ENCODE measurements around the gene SDK1. TPM values are rescaled to one million over a fixed set of nuclear protein-coding genes. Genes with fewer than 3 reads are reported as not detected.

Gene SDK1
- polyA plus RNA-seq, 4 donors: 0.27 to 5.0 (median 2.1) TPM; not detected in 1

- no peaks in the 10 kb centered on the region for H3K4me1 ChIP-seq (ENCODE audit: control insufficient read depth in 3 of 3, insufficient read depth in 2 of 3, low read depth in 1 of 3, low read length in 2 of 3)
- H3K27me3 ChIP-seq (ENCODE audit: control insufficient read depth in 3 of 3, insufficient read depth in 3 of 3, low read length in 3 of 3): no peaks in the 10 kb centered on the region
- no peak overlapping the region for H3K27ac ChIP-seq (ENCODE audit: low read depth in 1 of 3, low read length in 2 of 3)
- DNase-seq (no peak), FAIRE-seq (no peak)
- H3K9me3 ChIP-seq (ENCODE audit: control insufficient read depth in 2 of 2, insufficient read depth in 1 of 2, low read depth in 1 of 2, low read length in 1 of 2): no peaks in the 10 kb centered on the region
- peaks cover 0 to 9% (median 0%) of the 10 kb centered on the region in 3 donors for H3K36me3 ChIP-seq (ENCODE audit: control insufficient read depth in 3 of 3, insufficient read depth in 2 of 3, low read depth in 1 of 3, low read length in 3 of 3)
- 87 to 94% (median 90%) methylated on average over 19 of the region's 19 CpGs for WGBS, 3 donors
- H3K4me3 ChIP-seq (ENCODE audit: low read depth in 1 of 3, low read length in 3 of 3): no peak overlapping the region
Measured at GRCh38 chr7:4056552-4057288, 755.7 kb downstream of the SDK1 start.

GRCh38 chr7:4057289-4057616, 756.2 kb downstream of the SDK1 start:
- H3K36me3 ChIP-seq (ENCODE audit: control insufficient read depth in 3 of 3, insufficient read depth in 2 of 3, low read depth in 1 of 3, low read length in 3 of 3): peaks cover 0 to 9% (median 0%) of the 10 kb centered on the region in 3 donors
- no peak overlapping the region for H3K27ac ChIP-seq (ENCODE audit: low read depth in 1 of 3, low read length in 2 of 3)
- no peaks in the 10 kb centered on the region for H3K4me1 ChIP-seq (ENCODE audit: control insufficient read depth in 3 of 3, insufficient read depth in 2 of 3, low read depth in 1 of 3, low read length in 2 of 3)
- DNase-seq (no peak), FAIRE-seq (no peak)
- H3K27me3 ChIP-seq (ENCODE audit: control insufficient read depth in 3 of 3, insufficient read depth in 3 of 3, low read length in 3 of 3): no peaks in the 10 kb centered on the region
- whole genome bisulfite sequencing, 3 donors: 59 to 80% (median 63%) methylated on average over 1 of the region's 1 CpG
- no peak overlapping the region for H3K4me3 ChIP-seq (ENCODE audit: low read depth in 1 of 3, low read length in 3 of 3)
- H3K9me3 ChIP-seq (ENCODE audit: control insufficient read depth in 2 of 2, insufficient read depth in 1 of 2, low read depth in 1 of 2, low read length in 1 of 2): no peaks in the 10 kb centered on the region

GRCh38 chr7:4058158-4058557, 757.1 kb downstream of the SDK1 start:
- no peak for FAIRE-seq
- H3K27me3 ChIP-seq (ENCODE audit: control insufficient read depth in 3 of 3, insufficient read depth in 3 of 3, low read length in 3 of 3): no peaks in the 10 kb centered on the region
- H3K36me3 ChIP-seq (ENCODE audit: control insufficient read depth in 3 of 3, insufficient read depth in 2 of 3, low read depth in 1 of 3, low read length in 3 of 3): peaks cover 0 to 9% (median 0%) of the 10 kb centered on the region in 3 donors
- no peaks in the 10 kb centered on the region for H3K9me3 ChIP-seq (ENCODE audit: control insufficient read depth in 2 of 2, insufficient read depth in 1 of 2, low read depth in 1 of 2, low read length in 1 of 2)
- H3K4me1 ChIP-seq (ENCODE audit: control insufficient read depth in 3 of 3, insufficient read depth in 2 of 3, low read depth in 1 of 3, low read length in 2 of 3): no peaks in the 10 kb centered on the region
- no peak overlapping the region for H3K4me3 ChIP-seq (ENCODE audit: low read depth in 1 of 3, low read length in 3 of 3)
- H3K27ac ChIP-seq (ENCODE audit: low read depth in 1 of 3, low read length in 2 of 3): no peak overlapping the region
- DNase-seq: no peak
- 92 to 95% (median 92%) methylated on average over 1 of the region's 1 CpG for WGBS, 3 donors

- no peaks in the 10 kb centered on the region for H3K27me3 ChIP-seq (ENCODE audit: control insufficient read depth in 3 of 3, insufficient read depth in 3 of 3, low read length in 3 of 3)
- H3K4me1 ChIP-seq (ENCODE audit: control insufficient read depth in 3 of 3, insufficient read depth in 2 of 3, low read depth in 1 of 3, low read length in 2 of 3): no peaks in the 10 kb centered on the region
- DNase-seq (no peak), FAIRE-seq (no peak)
- H3K9me3 ChIP-seq (ENCODE audit: control insufficient read depth in 2 of 2, insufficient read depth in 1 of 2, low read depth in 1 of 2, low read length in 1 of 2): no peaks in the 10 kb centered on the region
- no peak overlapping the region for H3K27ac ChIP-seq (ENCODE audit: low read depth in 1 of 3, low read length in 2 of 3)
- H3K36me3 ChIP-seq (ENCODE audit: control insufficient read depth in 3 of 3, insufficient read depth in 2 of 3, low read depth in 1 of 3, low read length in 3 of 3): peaks cover 0 to 2% (median 0%) of the 10 kb centered on the region in 3 donors
- H3K4me3 ChIP-seq (ENCODE audit: low read depth in 1 of 3, low read length in 3 of 3): no peak overlapping the region
- WGBS, 3 donors: 33 to 42% (median 37%) methylated on average over 5 of the region's 5 CpGs
Measured at GRCh38 chr7:4065190-4065589, 764.1 kb downstream of the SDK1 start.

DNA sequence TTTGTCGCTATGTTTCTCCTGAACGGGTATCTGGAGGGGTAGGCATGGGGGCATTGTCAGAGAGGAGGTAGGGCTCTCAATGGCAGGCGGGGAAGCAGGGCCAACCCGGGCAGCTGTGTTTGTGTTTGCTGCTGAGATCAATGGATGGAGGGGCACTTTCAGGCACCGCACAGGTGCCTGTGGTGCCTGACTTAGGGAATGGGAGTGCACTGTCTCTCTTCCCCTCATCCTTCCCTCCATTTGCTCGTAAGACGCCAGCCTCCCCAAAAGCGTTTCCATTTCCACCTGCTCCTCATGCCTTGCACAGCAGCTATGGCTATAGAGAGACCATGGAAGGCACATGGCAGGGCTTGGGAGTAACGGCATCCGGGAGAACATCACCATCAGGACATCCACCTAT, 765.2 kb downstream of the SDK1 start:
- whole genome bisulfite sequencing, 3 donors: 86 to 88% (median 87%) methylated on average over 10 of the region's 10 CpGs
- DNase-seq (no peak), FAIRE-seq (no peak)
- peaks cover 0 to 2% (median 0%) of the 10 kb centered on the region in 3 donors for H3K36me3 ChIP-seq (ENCODE audit: control insufficient read depth in 3 of 3, insufficient read depth in 2 of 3, low read depth in 1 of 3, low read length in 3 of 3)
- H3K27ac ChIP-seq (ENCODE audit: low read depth in 1 of 3, low read length in 2 of 3): no peak overlapping the region
- H3K4me3 ChIP-seq (ENCODE audit: low read depth in 1 of 3, low read length in 3 of 3): no peak overlapping the region
- no peaks in the 10 kb centered on the region for H3K27me3 ChIP-seq (ENCODE audit: control insufficient read depth in 3 of 3, insufficient read depth in 3 of 3, low read length in 3 of 3)
- H3K9me3 ChIP-seq (ENCODE audit: control insufficient read depth in 2 of 2, insufficient read depth in 1 of 2, low read depth in 1 of 2, low read length in 1 of 2): no peaks in the 10 kb centered on the region
- H3K4me1 ChIP-seq (ENCODE audit: control insufficient read depth in 3 of 3, insufficient read depth in 2 of 3, low read depth in 1 of 3, low read length in 2 of 3): no peaks in the 10 kb centered on the region

- Histone ChIP-seq H3K36me3 (ENCODE audit: control insufficient read depth in 3 of 3, insufficient read depth in 2 of 3, low read depth in 1 of 3, low read length in 3 of 3) (peaks cover 0 to 2% (median 0%) of the 10 kb centered on the region in 3 donors), H3K4me3 (ENCODE audit: low read depth in 1 of 3, low read length in 3 of 3) (no peak overlapping the region), H3K9me3 (ENCODE audit: control insufficient read depth in 2 of 2, insufficient read depth in 1 of 2, low read depth in 1 of 2, low read length in 1 of 2) (no peaks in the 10 kb centered on the region), H3K27me3 (ENCODE audit: control insufficient read depth in 3 of 3, insufficient read depth in 3 of 3, low read length in 3 of 3) (no peaks in the 10 kb centered on the region), H3K4me1 (ENCODE audit: control insufficient read depth in 3 of 3, insufficient read depth in 2 of 3, low read depth in 1 of 3, low read length in 2 of 3) (no peaks in the 10 kb centered on the region), H3K27ac (ENCODE audit: low read depth in 1 of 3, low read length in 2 of 3) (no peak overlapping the region)
- 84 to 87% (median 87%) methylated on average over 21 of the region's 21 CpGs for WGBS, 3 donors
- DNase-seq (no peak), FAIRE-seq (no peak)
Measured at GRCh38 chr7:4066626-4067475, 765.8 kb downstream of the SDK1 start.

DNA sequence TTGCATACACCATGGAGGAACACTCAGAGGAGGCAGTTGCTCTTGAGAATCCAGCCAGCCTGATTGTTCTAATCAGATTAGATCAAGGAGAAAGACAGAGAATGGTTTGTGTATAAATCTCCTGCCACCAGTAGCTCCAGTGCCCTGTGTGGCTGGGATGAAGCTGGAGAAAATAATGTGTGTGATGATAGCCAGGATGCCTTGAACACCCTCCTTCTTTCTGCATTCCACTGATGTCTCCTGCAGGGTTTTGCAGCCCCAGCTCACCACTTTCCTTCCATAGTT, 766.4 kb downstream of the SDK1 start:
- Histone ChIP-seq H3K36me3 (ENCODE audit: control insufficient read depth in 3 of 3, insufficient read depth in 2 of 3, low read depth in 1 of 3, low read length in 3 of 3) (peaks cover 0 to 2% (median 0%) of the 10 kb centered on the region in 3 donors), H3K4me1 (ENCODE audit: control insufficient read depth in 3 of 3, insufficient read depth in 2 of 3, low read depth in 1 of 3, low read length in 2 of 3) (no peaks in the 10 kb centered on the region), H3K9me3 (ENCODE audit: control insufficient read depth in 2 of 2, insufficient read depth in 1 of 2, low read depth in 1 of 2, low read length in 1 of 2) (no peaks in the 10 kb centered on the region), H3K4me3 (ENCODE audit: low read depth in 1 of 3, low read length in 3 of 3) (no peak overlapping the region), H3K27me3 (ENCODE audit: control insufficient read depth in 3 of 3, insufficient read depth in 3 of 3, low read length in 3 of 3) (no peaks in the 10 kb centered on the region), H3K27ac (ENCODE audit: low read depth in 1 of 3, low read length in 2 of 3) (no peak overlapping the region)
- DNase-seq (no peak), FAIRE-seq (no peak)

GRCh38 chr7:4067874-4068273, 766.8 kb downstream of the SDK1 start:
- Histone ChIP-seq H3K4me3 (ENCODE audit: low read depth in 1 of 3, low read length in 3 of 3) (no peak overlapping the region), H3K4me1 (ENCODE audit: control insufficient read depth in 3 of 3, insufficient read depth in 2 of 3, low read depth in 1 of 3, low read length in 2 of 3) (no peaks in the 10 kb centered on the region), H3K36me3 (ENCODE audit: control insufficient read depth in 3 of 3, insufficient read depth in 2 of 3, low read depth in 1 of 3, low read length in 3 of 3) (peaks cover 0 to 2% (median 0%) of the 10 kb centered on the region in 3 donors), H3K27me3 (ENCODE audit: control insufficient read depth in 3 of 3, insufficient read depth in 3 of 3, low read length in 3 of 3) (no peaks in the 10 kb centered on the region), H3K9me3 (ENCODE audit: control insufficient read depth in 2 of 2, insufficient read depth in 1 of 2, low read depth in 1 of 2, low read length in 1 of 2) (no peaks in the 10 kb centered on the region), H3K27ac (ENCODE audit: low read depth in 1 of 3, low read length in 2 of 3) (no peak overlapping the region)
- FAIRE-seq: no peak
- WGBS, 3 donors: 67 to 82% (median 79%) methylated on average over 4 of the region's 4 CpGs
- DNase-seq: no peak

Measured in small intestine (tissue), 7 donors.